SHP77 (cell line): ENCODE results near the gene CYP1A2.
A peak's percentile ranks its signal among the peaks of the same experiment; 100 is the strongest.
"Not testable (repeated sequence)": the region's sequence is repeated elsewhere in the genome, so short reads cannot be mapped to it uniquely, and the experiment has no call there.

Experiments
- DNase-seq, 2 experiments: peaks; one replicate each; lab custom pipeline; 2025; lab: John Stamatoyannopoulos, UW

Gene CYP1A2

DNA sequence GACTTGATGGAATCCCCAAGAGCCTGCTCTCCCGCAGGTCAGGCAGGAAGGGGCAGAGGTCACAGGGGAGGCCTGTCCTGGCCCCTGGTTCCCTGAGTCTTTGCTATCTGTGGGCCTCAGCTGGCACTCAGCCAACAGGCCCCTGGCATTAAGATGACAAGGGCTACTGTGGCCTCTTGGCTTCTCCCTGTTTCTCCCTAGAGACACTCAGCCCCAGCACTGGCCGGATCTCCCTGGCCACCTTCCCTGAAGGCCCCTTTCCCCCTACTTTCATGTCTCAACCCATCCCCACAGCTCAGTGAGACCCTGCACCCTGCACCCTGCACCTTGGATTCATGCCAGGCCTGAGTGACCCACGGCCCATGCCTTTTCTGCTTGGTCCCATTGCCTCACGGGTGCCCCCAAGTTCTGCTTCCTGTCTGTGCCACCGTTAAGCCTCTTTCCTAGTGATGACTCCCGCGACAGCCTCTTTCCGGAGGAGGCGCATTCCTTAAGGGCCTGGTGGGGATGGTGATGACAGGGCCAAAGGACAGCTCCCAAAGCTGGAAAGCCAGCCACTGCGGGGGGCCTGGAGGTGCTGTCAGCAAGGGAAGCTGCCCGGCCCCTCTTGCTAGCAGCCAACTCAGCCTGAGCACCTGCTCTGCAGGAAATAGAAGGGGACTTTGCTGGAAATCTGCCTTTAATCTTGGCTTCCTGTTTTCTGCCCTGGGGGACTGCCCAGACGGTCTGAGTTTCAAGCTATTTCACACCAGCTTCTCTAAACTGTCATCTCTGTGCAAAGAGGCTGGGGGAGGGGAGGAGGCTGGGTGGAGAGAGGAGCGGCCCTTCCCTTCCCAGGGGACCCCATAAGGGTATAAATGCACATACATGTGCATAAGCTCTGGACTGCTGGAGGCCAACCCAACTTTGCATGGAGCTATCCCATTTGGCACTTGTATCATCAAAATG is 28.4 kb downstream of the CYP1A2 start:
- DNase-seq: no peak

DNA sequence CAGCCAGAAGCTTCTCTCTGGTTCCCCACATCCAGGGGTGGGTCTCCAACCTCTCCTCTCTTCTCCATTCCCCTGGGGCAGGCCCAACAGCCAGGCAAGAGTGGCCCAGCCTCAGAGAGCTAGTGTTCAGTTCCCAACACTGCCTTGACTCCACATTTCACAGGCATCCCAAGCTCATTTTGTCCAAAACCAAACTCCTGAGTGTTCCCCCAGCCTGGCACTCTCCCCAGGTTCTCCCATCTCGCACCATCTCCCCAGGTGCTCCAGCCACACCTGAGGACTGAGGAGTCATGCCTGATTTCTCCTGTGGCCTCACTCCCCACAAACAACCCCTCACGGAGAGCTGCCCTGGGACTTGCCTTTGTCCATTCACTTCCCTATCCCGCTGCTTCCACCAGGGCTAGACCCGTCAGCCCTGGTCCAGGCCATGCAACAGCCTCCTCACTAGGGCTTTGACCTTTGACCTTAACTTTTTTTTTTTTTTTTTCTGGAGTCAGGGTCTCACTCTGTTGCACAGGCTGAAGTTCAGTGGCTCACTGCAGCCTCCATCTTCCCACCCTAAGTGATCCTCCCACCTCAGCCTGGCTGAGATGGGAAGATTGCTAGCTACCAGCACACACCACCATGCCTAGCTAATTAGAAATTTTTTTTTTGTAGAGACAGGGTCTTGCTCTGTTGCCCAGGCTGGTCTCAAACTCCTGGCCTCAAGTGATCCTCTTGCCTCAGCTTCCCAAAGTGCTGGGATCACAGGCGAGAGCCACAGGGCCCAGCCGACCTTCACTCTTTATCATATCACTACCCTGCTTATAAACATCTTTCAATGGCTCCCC is 29.3 kb downstream of the CYP1A2 start:
- DNase-seq: no peak

DNA sequence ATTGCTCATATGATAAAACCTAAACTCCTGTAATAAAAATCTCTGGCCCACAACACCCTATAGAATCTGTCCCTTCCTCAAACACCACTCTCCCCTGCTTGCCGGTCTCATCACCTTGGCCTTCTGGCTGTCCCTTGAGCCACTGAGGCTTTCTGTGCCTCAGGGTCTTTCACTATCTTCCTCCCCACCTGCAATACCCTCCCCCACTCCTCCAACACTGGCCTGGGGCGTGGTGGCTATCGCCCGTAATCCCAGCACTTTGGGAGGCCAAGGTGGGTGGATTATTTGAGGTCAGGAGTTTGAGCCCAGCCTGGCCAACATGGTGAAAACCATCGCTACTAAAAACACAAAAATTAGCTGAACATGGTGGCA is 29.9 kb downstream of the CYP1A2 start:
- DNase-seq: no peak

- no peak for DNase-seq
These were observed 30.6 kb downstream of the CYP1A2 start for GRCh38 chr15:74779162-74779648.

DNA sequence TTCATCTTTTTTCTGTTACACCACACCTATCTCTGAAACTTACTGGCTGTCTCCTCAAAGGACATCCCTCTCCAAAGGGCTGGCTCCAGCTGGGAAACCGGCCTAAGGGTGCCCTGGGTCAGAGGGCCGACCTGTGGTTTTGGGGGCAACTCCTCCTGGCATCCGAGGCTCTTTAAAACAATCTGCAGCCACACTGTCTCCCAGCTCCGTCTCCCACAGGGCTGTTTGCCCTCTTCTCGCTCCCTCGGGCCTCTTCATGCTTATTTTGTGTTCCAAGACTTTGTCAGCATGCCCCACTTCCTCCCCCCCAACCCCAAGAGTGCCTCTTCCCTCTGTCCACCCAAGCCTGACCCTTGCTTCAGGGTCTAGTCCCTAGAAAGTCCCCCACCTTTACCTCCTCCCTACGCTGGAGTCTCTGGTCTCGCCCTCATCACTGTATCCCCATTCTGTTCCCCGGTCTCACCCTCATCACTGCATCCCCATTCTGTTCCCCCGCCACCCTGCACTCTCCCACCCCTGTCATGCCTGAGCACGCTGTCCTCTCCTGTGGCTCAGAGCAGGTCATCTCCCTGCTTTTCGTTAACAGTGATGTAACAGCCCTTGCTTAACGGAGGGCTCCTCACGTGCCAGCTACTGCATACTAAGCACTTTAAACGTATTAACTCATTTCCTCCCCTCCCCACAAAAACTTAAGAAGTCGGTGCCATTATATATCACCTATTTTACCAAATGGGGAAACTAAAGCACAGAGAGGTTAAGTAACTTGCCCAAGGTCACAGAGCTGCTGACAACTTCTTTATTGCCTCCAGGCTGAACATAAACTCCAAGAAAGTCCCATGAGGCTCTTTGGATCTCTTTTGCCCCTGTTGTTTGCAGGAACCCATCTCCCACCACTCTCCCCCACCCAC is 32.1 kb downstream of the CYP1A2 start:
- no peak for DNase-seq

DNA sequence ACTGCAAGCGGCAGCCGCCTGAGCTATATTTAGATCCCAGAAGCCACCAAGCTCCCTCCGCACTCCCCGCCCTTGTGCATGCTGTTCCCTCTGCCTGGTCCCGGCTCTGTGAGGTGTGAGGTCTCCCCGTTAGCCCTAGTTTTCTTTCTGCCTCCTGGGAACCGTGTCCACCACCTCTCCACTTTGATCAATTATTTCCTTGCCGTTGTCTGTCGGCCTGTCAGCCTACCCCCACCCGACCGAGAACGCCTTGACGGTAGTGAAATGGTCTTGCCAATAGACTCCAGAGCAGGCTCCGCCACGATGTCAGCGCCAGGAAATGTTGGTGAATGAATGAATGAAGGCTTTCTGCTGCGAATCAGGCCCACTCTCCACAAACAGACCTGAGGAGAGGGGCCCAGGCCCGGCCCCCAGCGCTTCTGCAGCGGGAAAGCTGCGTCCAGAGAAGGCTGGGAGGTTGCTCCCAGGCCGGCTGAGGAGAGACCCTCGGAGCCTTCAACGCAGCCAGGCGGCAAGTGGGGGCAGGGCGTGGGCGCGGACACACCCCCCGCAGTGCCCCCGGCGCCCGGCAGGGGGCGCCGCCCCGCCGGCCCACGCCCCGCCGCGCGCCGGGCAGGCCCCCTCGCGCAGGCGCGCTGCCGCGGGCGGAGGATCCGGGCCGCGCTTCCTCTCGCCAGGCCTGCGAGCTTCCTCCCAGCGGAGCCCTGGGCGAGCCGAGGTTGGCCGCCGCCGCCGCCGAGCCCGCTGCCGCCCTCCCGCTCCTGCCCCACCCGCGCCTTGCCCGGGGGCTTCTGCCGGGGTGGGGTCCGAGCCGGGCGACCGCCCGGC is 33.0 kb downstream of the CYP1A2 start, which contains the start of gene CSK:
CSK (plus strand) TSS at position 650 of the 828 bp plus-strand sequence. CDS start 16,218 bp downstream, outside the sequence.
- DNase-seq: peak in 1 of 2 experiments; percentile 58

- no peak for DNase-seq
These were observed 33.8 kb downstream of the CYP1A2 start for GRCh38 chr15:74782259-74783071.

- no peak for DNase-seq
These were observed 34.6 kb downstream of the CYP1A2 start for GRCh38 chr15:74783072-74783807.

- DNase-seq: no peak
These were observed 35.1 kb downstream of the CYP1A2 start for GRCh38 chr15:74783808-74784175.

DNA sequence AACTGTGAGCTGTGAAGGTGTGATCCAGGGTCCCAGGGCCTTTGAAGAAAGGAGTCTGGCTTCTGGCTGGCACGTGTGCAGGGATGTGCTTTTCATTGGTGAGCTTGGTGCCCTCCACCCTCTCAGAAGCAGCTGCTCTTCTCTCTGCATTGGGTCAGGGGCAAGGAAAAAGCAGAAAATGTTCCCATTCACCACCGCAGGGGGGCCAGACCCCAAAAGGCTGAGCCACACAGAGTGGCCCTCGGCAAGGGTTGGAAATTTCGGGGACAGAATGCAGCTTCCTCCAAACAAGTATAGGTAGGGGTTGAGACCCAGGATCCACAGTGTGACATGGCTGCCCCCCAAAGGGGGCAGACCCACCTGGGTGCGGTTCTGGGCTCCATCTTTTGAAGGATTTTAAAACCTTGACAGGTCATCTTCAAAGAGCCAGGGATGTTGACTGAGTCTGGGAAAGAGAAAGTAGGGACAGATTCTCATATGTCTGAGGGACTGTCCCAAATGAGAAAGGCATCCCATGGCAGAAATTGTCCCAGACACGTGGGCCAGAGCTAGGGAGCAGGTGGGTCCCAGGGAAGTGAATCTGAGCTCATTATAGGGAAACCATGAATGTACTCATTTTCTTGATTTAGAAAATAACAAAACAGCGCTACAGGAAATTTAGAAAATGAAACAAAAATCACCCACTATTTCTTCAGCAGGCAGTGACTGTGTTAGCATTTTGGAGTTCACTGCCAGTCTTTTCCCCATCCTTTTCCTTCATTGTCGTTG is 36.0 kb downstream of the CYP1A2 start:
- DNase-seq: no peak

GRCh38 chr15:74785194-74786032 is 36.8 kb downstream of the CYP1A2 start:
- DNase-seq: no peak

GRCh38 chr15:74786081-74786480 is 37.4 kb downstream of the CYP1A2 start:
- DNase-seq: not testable (repeated sequence)

DNA sequence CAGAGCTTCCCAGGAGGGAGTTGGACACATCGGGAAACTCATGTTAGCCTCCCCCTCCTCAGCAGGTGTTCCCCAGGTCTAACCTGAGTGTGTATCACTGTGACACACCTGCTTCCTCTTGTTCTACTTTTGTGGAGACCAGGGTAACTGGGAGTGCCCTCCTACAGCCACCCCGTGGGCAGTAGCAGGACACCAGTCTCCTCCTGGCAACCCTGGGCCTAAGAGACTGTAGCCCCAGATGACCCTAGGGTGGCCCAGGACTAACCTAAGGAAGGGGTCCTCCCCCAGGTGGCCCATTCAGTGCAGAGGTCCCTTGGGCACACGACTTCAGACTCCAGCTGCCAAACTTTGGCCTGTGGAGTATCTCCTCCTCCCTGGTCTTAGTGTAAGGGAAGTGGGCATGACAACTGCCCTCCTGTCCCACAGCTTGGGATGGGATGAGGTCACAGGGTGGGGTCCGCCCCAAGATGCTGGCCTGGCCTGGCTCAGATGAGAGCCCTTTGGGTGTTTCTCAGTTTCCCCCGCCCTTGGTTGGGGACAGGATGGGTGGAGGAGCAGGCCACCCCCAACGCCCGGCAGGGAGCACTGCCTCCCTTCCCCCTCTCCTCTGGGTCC is 38.0 kb downstream of the CYP1A2 start:
- DNase-seq: no peak

- peak; percentile 71 to 74 for DNase-seq
These were observed 38.8 kb downstream of the CYP1A2 start for GRCh38 chr15:74787251-74788041.

- no peak for DNase-seq
These were observed 39.5 kb downstream of the CYP1A2 start for GRCh38 chr15:74788042-74788682.
